Measurements from ENCODE around the gene HADHB.
"Not testable (repeated sequence)": the region's sequence is repeated elsewhere in the genome, so short reads cannot be mapped to it uniquely, and the experiment has no call there.

HADHB gene

DNA sequence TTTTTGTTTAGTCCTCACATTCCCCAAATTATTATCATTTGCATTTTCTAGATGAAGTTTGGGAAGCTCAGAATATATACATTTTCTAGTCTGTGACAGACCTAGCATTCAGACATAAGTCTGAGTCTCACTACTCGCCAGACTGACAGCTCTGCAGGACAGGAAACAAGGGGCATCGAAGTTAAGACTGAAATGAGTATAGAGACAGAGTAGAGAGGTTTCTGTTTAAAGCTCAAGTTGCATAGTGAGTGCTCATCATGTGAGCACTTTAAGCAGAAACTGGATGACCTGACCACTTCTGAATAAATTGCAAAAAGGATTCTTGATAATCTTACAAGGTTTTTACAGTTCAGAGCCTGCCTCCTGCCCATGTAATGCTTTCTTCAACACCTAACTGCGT is 1.1 kb downstream of the HADHB start:
- DNase-seq: no peak

DNA sequence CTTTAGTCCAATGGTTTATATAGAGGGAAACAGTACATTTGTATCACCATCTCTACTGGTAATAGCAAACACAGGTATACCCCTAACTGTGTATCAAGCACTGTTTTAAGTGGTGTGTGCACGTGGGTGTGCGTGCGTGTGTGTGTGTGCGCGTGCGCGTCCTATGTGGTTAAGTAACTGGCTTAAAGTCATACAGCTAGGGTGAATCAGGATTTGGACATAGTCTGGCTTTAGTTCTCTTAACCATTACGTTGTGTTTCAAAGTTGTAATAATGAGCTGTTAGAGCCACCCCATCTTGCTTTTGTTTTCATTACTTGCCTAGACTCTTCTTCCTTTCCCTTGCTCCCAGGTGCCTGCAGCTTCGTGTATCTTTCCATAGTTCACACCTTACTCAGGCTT is 2.1 kb downstream of the HADHB start:
- no peak for DNase-seq

DNA sequence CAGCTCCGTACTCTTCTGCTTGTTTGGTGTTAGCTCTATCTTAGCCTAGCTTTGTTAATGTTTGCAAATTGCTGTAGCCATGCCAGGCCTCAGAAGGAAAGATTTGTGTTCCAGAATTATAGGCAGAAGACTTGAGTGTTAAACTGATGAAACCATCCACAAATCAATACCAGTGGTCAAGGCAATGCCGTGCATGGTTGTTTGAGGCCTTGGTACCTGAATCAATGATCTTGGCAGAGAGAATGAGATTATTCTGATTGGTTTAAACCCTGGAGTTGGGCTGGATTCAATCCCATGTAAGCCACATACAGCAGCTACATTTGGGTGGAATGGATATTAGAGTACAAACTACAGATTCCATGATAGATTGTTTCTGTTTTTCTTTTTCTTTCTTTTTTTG is 4.9 kb downstream of the HADHB start:
- no peak for DNase-seq

DNA sequence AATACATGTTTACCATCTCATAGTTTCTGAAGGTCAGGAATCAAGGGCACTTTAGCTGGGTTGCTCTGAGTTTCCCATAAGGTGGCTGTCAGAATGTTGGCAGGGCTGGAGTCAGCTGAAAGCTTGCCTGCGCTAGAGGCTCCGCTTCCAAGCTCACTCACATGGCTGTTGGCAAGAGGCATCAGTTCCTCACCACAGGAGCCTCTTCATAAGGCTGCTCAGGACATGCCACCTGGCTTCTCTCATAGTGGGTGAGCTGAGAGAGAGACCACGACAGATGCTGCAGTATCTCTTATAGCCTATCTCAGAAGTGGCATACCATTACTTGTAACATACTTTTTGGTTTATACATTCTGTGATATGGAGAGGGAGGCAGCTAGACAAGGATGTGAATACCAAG is 7.2 kb downstream of the HADHB start:
- no peak for DNase-seq

DNA sequence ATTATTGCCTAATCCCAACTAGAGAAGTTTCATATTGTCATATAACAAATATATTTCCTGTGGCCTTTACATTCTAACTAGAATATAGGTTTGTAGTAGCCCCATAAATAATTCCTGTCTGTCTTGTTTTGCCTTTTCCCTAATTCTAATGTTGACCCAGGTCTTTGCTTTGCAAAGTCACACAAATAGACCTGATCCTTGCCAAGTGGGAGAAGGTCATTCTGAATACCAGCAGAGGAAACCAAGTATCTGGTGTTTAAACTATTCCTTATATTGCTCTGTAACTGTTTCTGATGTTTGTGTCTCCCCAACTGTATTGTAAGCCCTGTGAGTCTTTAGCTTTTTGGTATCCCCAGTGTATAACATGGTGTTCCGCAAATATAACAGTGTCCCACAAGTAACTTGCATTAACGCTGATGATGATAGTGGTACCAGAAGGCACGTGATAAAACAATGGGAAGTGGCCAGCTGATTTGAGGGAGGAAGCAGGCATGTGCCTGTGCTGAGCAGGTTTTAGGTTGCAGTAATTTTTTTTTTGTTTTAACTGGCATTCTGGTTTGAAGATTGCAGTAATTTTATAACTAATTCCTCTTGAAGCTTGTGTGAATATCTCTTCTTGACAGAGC is 11.1 kb downstream of the HADHB start:
- DNase-seq: no peak

DNA sequence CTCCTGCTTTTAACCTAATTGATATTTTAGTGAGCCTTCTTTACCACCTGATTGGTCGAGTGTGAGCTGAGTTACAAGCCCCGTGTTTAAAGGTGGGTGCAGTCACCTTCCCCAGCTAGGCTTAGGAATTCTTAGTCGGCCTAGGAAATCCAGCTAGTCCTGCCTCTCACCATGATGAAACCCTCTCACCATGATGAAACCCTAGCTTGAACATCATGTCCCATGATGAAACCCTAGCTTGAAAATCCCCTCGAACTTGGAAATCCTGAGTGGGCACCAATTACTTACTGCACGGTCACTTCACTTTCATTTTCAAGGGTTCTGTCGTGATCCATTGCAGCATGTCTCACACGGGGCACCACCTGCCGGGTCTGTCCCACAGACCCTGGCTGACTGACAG is 14.1 kb downstream of the HADHB start:
- DNase-seq: not testable (repeated sequence)

DNA sequence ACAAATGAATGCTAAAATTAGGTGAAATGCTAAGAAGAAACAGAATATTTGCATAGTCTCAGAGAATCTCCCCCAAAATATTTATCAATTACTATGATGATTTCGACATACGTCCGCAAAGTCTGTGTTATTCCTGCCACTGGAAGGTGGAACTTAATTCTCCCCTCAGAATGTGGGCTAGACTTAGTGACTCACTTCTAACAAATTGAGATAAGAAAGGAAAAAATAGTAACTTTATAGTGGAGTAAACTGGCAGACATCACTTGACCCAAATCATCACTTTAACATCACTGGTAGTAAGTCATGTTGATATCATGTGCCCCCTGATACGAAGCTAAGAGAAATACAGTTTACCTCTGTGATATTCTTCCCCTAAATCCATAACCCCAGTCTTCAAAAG is 23.5 kb downstream of the HADHB start:
- DNase-seq: no peak

DNA sequence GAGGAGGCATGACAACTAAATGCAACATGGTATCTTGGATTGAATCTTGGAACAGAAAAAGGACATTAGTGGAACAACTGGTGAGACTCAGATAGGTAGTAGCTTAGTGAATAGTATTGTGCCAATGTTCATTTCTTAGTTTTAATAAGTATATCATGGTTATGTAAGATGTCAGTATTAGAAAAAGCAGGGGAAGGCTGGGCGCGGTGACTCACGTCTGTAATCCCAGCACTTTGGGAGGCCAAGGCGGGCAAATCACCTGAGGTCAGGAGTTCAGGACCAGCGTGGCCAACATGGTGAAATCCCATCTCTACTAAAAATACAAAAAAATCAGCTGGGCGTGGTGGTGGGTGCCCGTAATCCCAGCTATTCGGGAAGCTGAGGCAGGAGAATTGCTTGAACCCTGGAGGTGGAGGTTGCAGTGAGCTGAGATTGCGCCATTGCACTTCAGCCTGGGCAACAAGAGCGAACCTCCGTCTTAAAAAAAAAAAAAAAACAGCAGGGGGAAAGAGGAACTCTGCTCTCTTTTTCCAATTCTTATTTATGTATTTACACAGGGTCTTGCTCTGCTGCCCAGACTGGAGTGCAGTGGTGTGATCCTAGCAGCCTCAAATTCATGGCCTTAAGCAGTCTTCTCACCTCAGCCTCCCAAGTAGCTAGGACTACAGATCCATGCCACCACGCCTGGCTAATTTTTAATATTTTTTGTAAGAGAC is 24.1 kb downstream of the HADHB start:
- not testable (repeated sequence) for DNase-seq

DNA sequence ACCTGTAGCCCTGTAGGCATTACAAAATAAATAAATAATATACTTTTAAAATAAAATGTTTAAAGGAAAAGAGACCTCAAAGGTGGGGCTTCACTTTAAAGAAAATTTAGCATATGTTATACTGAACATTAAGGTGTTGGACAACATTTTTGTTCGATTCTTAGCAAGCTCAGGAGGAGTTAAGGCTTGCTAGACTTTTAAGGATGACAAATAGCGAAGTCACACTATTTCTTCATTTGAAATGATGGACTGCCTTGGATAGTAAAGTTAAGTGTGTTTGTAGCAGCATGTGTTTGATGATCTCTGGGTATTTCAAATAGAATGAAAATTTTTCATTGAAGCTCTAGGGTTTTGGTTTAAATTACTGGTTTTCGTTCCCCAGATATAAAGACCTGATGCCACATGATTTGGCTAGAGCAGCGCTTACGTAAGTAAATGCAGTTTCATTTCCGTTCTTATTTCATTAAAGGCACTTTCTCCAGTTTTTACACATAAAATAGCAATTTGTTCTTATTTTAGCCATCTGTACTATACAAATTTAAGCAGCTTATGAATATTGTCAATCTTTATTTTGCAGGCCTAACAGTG is 24.9 kb downstream of the HADHB start:
- no peak for DNase-seq

DNA sequence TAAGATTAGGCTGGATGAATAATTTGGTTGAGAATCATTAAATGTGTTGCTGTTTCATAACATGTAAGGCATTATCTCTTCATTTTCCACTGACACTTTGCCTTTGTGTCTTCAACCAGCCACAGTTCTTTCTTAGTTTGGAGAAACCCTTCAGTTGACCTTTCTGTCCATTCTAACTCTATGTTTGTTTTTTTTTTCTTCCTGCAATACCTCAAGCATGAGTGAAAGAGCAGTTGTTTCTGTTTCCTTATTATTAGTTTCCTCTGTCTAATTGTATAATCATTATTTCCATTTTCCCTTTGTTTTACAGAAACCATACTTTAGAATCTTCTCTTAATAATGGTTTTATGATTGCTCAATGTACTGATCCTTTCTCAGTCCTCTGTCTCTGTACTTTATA is 25.6 kb downstream of the HADHB start:
- DNase-seq: no peak

DNA sequence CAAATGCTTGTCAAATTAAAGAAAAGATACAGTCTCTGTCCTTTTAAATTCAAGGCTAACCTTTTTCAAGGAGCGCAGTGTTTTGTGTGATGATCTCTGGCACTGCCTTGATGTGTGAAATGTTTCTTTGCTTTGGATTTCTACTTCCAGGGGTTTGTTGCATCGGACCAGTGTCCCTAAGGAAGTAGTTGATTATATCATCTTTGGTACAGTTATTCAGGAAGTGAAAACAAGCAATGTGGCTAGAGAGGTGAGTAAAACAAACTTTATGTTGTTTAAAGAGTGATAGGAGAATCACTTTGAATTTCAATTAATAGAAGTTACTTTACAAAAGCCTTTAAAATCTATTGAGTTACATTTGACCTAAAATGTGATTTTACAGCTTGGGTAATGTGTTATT is 28.8 kb downstream of the HADHB start:
- no peak for DNase-seq

DNA sequence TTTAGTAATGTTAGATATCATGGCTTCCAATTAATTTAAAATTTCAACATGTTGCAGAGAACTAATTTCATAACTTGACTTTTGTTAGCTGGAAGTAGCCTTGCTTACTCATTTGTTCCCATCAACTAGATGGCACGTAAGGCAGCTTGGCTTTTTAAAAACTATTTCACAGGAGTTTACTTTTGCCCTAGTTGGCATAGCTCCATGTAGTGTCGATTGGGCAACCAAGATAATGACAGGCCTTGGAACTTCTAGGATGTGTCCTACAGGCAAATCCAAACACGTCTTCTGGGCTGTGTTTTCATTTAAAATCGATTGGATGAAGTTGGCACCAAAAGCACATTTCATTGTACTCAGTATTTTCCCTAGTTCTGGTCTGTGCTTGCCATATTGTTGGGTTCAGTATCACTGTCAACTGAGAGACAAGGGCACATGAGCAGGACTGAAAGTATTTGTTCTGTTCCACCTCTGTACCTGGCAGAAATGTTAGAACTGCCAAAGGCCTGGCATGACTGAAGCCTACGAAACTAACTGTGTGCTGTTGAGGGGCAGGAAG is 29.4 kb downstream of the HADHB start:
- no peak for DNase-seq

DNA sequence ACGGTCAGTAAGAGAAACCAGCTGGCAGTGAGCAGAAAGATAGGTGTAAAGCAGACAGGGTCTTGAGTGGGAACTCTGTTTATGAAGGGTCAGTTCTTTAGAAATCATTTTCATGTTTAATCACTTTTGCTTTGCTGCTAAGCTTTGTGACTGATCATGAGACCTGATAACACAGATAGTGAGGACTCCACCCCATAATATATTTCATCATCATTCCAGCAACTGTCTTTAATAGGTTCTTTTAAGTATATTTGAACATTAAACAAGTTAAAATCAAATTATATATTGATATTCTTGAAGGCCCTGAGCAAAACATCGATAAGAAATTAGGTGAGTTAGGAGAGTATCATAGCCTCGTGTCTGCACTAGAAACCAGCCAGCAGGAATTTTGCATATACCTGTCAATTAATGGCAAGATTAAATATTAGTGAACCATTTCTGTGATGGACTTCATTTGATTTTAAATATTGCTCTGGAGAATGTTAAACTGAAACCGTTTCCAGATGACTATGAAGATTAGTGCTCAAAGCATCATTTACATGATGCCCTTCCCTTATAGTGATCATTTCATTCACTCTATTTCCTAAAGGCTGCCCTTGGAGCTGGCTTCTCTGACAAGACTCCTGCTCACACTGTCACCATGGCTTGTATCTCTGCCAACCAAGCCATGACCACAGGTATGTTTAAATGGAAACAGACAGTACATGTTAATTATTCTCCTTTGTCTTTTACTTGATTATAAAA is 31.9 kb downstream of the HADHB start:
- DNase-seq: no peak

DNA sequence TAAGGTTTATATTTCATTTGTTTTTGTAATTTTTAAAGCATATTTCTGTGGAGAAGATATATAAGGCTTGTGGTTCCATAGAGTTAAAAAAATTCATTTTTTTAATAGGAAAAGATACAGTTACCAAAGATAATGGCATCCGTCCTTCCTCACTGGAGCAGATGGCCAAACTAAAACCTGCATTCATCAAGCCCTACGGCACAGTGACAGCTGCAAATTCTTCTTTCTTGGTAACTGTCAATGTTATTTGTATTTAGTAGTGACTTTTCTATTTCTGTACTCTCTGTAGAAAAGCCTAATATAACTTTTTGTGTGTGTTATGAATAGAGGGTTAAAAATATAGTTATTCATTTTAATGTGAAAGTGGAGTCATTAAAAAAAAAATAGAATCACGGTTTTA is 35.1 kb downstream of the HADHB start:
- no peak for DNase-seq

DNA sequence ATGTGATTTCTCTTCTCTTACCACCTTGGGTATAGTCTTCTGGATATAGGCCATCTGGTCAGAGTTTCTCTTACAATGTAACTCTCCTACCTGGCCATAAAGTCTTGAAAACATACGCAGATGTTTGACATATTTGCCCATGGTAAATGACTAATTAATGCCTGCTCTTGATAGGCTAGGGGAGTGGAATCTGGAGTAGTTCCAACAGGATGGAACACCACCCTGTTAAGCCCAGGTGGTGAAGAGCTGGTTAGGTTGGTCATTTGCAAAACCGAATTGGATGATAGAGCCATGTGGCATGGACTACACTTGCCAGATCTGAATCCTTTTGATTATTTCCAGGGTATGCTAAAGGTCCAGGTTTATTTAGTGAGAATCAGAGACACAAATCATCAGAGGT is 36.5 kb downstream of the HADHB start:
- DNase-seq: no peak

DNA sequence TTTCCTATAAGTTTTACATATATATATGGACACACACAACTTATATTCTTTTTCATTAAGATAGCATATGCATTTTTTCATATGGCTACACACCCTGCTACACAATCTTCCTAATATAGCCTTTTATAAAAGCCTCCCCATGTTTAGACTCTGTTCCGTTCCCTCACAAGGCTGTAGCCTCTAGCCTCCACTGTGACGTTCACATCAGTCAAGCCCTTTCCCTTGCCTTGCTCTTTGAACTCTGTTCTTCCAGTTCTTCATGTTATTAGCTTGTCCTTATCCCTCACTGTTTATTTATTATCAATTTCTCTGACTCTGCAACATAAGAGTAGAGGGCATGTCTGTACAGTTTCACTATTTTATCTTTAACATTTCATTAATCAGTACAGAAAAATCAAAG is 38.9 kb downstream of the HADHB start:
- no peak for DNase-seq

DNA sequence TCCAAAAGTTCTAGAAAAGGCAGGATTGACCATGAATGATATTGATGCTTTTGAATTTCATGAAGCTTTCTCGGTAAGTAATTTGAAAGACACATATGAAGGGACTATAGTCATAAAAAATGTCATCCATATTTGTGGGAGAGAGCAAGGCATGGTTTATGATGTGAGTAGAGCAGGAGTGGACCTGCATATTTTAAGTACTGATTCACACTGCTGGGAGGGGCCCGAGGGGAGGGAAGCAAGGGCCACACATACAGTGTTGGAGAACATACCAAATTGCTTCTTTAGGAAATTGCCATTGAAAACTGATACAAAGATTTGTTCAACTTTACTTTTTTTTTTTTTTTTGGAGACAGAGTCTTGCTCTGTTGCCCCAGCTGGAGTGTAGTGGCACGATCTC is 39.4 kb downstream of the HADHB start:
- no peak for DNase-seq

DNA sequence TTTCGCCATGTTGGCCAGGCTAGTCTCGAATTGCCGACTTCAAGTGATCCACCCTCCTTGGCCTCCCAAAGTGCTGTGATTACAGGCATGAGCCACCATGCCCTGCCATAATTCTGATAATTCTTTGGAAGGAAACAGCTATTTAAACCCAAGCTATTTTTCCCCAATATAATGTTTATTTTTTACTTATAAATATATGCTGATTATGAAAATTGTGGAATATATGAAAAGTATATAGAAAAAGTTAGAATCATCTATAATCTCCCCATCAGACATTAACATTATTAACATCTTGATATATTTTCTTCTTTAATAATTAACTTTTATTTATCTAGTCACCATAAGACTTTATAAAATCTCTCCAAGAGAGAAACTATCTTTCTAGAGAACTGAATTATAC is 41.2 kb downstream of the HADHB start:
- DNase-seq: no peak

DNA sequence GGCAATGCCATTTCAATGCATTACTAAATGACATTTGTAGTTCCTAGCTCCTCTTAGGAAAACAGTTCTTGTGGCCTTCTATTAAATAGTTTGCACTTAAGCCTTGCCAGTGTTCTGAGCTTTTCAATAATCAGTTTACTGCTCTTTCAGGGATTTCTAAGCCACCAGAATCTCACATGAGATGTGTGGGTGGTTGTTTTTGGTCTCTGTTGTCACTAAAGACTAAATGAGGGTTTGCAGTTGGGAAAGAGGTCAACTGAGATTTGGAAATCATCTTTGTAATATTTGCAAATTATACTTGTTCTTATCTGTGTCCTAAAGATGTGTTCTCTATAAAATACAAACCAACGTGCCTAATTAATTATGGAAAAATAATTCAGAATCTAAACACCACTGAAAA is 45.3 kb downstream of the HADHB start:
- DNase-seq: no peak

DNA sequence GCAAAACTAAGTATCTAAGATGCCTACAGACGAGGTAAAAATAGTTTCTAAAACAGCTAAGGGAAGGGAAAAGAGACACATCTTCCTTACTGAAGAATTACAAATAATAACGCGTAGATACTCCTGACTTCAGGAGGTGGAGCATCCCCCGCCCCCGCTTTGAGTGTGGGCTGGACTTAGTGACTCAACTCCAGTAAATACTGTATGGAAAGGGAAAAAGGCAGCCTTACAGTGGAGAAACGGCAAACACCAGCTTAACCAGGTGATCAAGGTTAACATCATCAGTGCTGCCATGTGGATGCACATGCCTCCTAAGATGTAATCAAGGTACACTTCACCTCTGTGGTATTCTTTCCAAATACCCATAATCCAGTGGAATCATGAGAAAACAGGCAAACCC is 47.9 kb downstream of the HADHB start:
- DNase-seq: no peak

DNA sequence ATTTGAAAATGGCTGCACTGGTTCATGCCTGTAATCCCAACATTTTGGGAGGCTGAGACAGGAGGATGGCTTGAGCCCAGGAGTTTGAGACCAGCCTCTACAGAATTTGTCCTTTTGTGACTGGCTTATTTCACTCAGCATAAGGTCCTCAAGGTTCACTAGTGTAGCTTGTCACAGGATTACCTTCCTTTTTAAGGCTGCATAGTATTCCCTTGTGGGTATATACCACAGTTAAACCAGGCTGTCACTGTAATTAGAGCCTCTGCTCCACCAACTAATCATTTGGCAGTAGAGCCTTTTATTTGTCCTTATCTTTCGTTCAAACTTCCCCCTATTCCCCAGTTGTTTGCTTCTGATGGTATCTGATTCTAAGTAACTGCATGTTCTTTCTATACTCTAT is 50.8 kb downstream of the HADHB start:
- no peak for DNase-seq

DNA sequence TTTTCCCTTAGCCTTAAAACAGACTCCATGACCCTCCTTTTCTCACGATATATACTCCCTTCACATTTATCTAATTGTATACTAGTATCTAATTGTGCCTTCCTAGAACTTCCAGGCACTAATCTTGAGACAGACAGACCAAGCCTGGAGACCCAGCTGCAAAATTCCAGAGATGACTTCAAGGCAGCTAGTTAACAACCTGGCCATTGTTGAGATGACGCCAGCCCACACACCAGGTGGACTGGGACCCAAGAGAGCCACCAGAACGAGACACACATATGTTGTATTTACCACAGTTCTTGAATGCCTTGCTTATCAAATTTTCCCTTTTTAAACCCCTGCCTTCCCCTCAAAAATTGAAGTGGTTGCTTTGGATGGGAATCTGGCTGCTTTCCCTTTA is 52.3 kb downstream of the HADHB start:
- no peak for DNase-seq

DNA sequence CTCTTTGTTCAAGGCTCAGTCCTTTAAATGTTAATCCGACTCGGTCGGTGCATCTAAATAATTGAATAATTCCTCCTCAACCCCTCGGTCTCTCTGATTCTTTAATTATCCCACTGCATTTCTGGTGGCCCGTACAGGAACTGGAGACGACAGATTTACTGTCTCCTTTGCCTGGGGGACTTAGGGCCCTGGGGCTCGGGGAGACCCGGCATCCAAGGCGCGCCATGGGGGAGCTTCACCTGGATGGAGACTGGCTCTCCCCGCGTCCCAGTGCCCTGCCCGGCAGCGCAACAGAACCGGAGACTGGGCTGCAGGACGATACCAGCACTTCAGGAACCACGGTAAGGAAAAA is 53.5 kb downstream of the HADHB start:
- DNase-seq: no peak

All from NK-92 treated with Interleukin-12 subunit alpha and Interleukin-12 subunit beta, amount 100 ng/mL, for 24 hours (cell line).